CD4-positive, alpha-beta T cell treated with Interleukin-1 beta for 1 hour (primary cell): ENCODE measurements around the gene CHN2.

Experiments
- DNase-seq, 2 donors: peaks; one replicate each; pipeline ENCODE4 v3.0.0-alpha.2; 2020 to 2022

CHN2 gene

DNA sequence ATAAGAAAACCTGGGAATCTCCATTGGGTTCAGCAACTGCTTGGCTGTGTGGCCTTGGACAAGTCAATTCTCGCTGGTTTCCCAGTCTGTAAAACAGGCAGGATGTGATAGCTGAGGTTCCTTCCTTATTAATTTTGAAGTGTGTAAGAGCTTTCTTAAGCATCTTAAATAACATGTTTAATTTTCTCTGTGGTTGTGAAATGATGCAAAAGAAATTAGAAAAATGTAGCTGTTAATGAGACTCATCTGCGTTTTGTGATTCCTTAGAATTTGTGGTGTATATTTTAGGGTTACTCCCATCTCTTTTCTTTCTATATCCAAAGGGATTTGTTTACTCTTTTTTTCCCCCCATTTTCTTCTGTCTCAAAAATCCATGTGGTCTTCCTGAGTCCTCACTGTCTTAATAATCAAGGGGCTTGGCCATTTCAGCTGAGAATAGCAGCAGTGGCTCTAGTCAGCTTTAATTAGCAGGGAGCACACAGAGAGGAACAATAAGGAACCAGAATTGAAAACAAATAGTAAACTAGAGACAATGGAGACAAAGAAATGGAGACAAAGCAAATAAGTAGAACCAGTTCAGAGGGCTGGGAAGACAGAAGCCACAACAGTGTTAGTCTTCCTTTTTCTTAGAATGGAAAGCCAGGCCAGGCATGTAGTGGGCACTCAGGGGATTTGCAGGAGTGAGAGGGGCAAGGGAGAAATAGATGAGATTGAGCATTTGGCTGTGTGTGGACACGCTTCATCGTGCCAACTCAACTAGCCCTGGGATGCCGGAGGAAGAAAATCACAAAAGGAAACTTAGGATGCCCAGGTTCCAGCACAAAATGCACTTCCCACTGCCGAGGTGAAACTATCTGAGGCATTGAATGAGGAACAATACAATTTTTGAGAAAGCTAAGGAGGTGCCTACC, 93.9 kb downstream of the CHN2 start:
- DNase-seq, result no peak

DNA sequence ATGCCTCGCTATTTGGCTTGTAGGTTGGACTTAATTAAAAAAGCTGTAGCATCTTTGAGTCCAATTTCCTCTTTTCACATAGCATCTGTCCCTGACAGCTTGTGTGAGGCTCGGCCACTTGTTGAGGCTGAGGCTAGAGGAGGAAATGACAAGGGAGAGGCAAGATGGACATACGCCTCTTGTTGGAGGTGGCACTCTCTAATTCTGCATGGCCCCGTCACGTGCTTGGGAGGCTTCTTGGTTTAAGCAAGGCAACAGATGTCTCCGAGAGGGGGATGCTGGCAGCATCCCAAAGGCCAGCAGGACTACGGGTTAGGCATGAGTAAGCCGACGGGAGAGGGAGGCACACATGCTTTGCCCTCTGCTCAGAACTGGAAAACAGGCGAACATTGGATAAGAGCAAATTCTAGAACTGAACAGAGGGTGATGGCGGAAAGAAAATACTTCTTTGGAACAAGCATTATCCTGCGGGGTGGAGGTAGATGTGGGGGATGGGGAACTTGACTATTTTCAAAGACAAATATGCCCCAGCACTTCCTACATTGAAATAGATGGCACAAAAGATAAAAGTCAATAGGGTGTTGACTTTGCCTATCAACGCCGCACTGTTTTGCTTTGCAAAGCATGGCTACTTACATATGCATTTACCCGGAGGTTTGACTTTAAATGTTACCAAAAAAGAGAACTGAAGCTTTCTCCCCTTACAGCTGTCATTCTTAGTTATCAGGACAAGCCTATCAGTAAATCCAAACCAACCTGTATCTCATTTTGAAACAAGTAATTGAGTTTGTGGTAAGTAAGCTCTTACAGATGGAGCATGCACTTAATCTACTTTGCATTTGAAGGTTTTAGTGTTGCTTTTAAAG, 94.8 kb downstream of the CHN2 start:
- no peak for DNase-seq

- DNase-seq, result no peak
These were observed 96.3 kb downstream of the CHN2 start for GRCh38 chr7:29290829-29291228.

DNA sequence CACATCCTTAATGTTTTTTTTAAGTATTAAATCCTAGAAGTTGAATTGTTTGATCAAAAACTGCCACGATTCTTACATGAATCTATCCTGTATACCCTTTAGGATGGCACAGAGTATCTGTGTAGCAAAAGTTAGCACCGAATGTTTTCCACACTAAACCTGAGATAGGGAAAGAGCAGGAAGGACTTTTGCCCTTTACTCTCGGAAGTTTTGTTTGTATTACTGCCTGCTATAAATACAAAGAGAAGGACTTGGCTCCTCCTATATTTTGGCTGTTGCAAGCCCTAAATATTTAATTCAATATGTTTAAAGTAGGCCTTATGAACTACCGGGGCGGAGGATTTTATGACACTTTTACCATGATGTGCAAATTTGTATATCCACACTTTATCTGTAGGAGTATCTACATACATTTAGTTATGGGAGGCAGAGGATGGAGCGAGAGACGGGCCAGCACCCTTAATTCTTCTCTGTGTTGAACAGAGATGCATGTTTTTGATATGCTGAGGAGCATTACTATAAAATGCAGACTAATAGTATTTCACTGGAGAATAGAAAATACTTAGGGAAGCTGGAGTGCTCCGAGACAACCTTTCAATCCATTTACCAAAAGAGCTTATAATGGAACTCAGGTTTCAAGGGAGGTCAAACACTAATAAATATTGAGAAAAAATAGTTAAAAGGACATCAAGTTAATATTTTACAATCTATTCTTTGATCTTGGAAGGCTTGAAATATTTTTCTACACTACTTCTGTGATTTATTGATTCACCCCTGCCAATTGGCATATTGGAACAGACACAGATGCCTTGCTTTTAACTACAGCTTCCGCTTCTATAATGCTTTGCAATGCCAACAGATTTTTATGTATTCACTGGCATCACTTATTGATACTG, 97.4 kb downstream of the CHN2 start:
- DNase-seq, result no peak

- no peak for DNase-seq
These were observed 98.5 kb downstream of the CHN2 start for GRCh38 chr7:29292886-29293658.

DNA sequence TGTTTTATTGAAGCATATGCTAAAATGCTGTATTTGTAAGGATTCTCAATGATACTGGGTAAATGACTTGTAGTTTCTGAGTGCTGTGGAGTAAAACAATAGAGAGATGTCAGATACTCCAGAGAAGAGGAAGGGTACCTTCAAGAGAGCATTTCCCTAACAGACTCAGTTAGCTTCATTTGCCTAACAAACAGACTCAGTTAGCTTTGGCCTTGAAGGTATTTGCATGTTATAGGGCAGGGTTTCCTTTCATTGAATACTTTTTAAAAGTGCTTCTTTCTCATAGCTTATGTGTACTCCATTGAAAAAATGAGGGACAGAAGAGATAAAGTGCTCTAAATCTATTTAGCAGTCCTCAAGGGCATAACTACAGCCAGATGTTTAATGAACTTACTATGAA, 101.8 kb downstream of the CHN2 start:
- no peak for DNase-seq

- no peak for DNase-seq
These were observed 102.8 kb downstream of the CHN2 start for GRCh38 chr7:29297194-29297890.

GRCh38 chr7:29299086-29299485, 104.5 kb downstream of the CHN2 start:
- no peak for DNase-seq

- DNase-seq, result no peak
These were observed 105.5 kb downstream of the CHN2 start for GRCh38 chr7:29300026-29300480.

DNA sequence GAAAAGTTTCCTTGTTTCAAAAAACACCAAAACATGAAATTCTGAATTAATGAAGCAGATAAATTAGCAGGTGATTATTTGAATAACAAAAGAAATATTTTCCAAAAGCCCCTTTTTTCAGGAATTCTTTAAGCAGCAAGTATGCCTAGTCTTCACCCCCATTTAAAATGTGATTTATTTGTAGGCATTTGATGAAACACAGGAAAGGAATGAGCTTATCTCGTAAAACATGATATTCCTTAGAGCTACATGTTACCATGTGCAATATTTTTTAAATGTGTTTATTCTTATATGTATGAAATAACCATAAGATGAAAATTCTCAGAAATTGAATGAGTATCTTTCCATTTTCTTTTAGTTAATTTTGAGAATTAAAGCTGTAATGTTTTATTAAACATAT, 106.1 kb downstream of the CHN2 start:
- DNase-seq, result no peak

DNA sequence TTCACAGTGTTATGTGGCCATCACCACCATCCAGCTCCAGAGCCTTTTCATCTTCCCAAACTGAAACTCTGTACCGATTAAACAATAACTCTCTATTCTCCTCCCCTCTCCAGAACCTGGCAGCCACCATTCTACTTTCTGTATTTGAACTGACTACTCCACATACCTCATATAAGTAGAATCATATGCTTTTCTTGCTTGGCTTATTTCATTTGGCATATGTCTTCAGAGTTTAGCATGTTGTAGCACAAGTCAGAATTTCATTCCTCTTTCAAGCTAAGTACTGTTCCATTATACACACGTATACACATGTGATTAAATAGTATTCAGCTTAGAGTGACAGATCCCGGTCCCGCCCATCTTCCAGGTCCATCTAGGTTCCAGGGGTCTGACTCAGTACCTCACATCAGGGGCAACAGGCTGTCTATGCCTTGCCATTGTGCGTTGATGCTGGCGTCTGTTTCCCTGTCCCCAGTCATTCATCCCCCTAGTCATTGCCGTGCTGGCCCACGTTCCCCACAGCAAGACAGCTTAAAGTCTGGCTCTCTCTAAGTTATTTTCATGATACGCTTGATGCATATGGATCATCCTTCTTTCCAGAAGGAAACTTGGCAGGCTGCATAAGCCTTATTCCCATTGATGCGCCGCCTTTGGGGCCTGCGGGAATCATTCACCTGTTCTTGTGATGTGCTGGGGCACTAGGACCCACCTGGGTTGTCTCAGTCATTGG, 108.3 kb downstream of the CHN2 start:
- no peak for DNase-seq

DNA sequence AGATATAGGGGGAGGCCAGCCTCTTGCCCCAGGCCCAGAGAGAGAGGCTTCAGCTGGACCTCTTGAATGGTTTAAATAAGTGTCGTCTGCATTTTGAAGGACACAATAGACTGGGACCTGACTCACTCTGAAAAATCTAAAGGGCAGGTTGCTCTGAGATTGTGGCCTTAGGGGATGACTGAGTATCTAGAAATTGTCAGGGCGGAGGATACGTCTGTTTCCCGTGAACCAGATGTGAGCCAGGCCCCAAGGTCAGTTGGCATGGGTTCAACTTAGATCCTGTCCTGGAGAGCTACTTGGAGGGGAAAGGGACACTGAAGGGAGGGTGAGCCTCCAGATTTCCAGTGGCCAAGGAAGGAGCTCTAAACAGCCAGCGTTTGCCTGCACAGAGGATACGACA, 110.2 kb downstream of the CHN2 start:
- no peak for DNase-seq

DNA sequence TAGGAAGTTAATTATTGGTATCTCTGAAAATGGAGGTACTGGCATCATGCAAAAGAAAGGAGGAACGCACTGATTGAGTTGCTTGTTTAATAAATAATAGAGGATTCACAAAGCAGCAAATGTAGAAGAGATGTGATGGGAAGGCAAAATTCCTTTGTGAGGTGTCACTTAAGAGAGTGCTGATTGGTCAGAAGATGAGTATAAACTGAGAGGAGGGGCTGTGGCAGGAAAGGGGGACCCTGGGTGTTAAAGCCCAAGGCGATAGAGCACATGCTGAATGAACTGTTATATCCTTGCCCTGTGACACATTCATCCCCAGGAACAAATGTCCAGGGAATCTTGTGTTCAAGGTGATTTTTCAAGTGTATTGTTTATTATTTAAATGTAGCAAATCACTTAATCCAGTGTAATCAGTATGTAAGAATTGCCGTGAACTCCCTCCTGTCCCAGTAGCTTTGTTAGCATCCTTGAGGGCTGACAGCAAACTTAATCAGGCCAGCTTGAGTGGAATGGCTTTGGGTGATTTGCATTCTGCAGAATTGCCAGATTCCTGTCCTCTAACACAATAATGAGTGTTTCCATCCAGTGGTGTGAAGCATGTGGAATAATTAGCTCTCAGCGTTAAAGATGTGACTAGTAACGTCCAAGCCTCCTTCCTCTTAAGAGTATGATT, 111.9 kb downstream of the CHN2 start:
- no peak for DNase-seq

DNA sequence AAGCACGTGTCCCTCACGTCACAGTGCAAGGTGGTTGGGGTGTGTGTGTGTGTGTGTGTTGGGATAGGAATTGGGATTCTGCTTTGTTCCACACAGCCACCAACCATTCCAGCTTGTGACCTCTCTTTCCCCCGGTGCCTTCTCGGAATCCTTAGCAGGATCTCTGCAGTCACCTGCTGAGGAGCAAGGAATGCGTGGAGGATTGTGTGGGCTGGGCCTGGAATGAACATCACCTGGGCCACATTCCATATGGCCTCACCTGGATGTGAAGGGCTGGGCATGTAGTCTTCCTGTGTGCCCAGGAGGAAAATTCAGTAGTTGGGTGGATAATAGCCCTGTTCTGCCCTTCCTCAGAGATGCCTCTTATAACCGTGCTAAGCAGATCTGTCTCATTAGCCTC, 113.8 kb downstream of the CHN2 start:
- no peak for DNase-seq

GRCh38 chr7:29309041-29309854, 114.7 kb downstream of the CHN2 start:
- no peak for DNase-seq

- no peak for DNase-seq
These were observed 116.0 kb downstream of the CHN2 start for GRCh38 chr7:29310625-29311024.

GRCh38 chr7:29311314-29311713, 116.7 kb downstream of the CHN2 start:
- DNase-seq, result no peak

- no peak for DNase-seq
These were observed 119.6 kb downstream of the CHN2 start for GRCh38 chr7:29314148-29314547.
